Activated T-helper 9 cell treated with anti-CD3 and anti-CD28 coated beads, Interleukin-2, amount 50 U/mL, for 16 hours (primary cell): ENCODE measurements around the gene ERG.

Experiments used
- DNase-seq: peaks from one replicate; pipeline ENCODE4 v3.0.0-alpha.2; 2020; ENCODE audit warnings: low read depth

Gene ERG

DNA sequence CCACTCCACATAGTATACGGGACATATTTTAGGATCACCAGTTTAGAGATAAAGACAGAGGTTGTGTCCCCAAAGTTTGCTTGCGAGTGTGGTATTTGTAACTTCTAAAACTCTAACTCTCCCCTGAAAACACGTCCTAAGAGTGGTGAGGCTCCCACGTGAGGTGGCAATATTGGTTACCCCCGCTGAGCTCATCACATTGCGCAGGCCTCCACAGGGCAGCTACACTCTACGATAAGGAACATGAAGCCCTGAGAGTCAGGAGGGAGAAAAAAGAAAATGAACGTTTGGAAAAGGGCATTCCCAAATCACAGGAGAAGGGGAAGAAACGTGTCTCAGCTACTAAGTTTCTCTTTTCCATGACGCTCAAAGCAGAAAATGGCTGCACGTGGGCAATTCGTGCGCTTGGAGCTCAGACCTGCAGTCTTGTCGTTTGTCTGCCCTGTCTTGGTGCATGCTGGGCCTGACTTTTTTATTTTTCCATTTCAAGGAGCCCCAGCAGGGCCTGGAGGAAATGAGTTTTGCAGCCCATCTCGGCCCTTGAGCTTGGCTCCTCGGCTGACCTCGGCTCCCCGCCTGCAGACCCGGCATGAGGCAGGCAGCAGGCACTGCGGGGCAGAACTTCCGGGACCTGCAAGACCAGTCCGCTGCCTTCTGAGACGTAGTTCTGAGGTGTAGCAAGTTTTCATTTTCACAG, 25.7 kb downstream of the ERG start:
- no peak for DNase-seq

DNA sequence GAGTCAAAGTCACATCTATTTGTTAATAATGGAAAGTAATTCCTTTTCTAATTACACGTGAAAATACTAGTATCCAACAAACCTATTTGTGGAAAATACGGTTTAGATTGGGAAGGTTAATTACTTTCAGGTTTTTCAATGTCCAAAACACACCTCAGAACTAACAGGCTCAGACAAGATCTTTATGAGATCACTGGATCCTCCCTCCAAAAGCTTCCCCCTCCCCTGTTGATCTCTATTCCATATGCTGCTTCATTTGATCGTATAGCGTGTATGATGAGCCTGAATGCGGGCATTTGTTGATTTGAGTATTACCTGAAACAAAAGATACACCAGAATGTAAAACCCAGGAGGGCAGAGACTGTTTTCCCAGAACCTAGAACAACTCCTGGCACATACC, 26.5 kb downstream of the ERG start:
- DNase-seq: no peak

DNA sequence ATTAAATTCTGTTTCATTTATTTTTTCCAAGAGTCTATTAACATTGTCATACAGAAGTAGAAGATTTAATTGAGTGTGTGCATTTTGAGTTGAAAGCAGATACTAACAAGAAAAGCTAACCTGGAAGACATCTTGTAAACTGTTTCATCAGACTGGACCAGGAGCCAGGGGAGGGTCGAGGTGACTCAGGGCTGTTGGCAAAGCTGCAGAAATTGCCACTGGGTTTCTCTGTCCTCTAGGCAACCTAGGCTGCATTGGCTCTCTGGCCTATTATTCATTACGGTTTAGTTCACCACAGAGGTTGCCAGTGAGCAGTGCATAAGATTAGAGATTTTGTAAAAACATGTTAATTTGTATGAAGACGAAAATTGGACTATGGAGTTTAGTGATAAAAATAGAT, 27.5 kb downstream of the ERG start:
- DNase-seq: no peak

- no peak for DNase-seq
Observed at GRCh38 chr21:38469642-38470041, 28.6 kb downstream of the ERG start.

DNA sequence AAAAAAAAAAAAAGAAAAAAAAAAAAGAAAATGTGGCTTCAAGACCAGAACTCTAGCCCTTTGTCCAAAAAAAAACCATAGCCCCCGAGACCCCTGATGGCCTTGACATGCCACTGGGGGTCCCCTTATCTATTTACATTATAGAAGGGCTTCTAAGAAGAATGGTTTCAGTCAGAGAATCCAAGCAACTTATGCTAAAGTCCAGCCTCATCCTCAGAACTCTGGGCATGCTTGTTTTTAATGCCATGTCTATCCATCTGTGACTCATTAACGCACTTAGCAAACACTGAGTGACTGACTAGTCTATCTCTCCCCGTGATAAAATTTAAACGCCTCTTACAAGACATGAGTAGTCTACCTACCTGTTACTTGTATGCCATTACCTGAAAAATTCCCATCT, 29.3 kb downstream of the ERG start:
- DNase-seq: no peak

DNA sequence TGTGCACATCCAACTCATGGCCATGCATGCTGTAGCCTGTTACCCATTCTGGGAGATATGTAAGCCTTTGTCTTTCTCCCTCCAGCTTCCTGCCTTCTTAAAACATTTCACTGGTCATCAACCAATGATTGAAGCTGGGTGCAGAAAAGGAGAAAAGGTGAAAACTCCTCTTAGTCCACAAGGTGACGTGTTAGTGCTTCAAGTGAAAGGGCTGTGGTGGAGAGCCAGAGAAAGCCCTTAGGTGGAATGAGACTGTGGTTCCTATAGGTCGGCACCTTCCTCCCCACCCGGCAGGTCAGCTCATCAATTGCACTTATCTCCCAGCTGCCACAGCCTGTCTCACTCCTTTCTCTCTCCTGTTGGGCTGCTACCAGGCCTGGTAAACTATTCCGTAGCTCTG, 30.4 kb downstream of the ERG start:
- DNase-seq: no peak

DNA sequence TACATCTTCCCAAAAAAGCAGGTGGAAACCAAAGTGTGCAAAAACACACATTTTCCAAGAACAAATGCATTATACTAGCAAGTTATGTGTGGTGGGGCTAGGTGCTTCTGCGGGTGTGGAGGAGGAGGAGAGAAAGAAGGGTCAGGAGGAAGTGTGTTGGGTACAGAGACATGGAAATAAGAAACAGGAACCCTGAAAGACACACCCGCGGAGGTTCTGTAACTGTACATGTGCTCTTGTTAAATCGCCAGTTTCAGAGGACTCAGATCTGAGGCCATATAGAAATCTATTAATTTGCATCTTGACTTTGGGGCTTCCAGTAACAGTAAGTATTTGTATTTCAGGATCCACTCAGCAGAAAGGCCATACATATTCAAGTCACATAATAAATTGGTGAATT, 30.9 kb downstream of the ERG start:
- no peak for DNase-seq

DNA sequence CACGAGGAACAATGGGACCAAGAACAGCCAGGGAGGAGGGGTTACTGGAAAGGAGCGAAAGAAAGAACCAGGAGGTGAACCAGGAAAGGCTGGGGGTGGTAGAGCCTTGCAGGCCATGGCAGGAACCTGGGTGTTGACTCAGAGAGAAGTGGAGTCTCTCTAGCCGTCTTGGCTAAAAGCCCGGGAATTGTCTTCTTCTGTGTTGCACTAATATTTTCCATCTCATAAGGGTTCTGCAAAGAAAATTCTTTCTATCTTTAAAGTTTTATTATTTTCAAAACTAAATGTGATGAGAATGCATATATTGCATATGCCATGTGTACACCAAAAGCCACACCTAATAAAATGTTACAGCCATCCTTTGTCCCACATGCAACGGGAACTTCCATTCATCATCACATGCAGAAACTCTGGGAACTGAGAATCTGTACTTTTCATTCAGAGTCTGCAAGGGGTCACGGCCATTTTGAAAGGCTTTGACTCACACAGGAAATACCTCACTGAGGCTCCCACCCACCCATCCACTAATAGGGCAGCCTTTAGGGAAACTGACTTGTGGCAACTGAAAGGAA, 38.0 kb downstream of the ERG start:
- no peak for DNase-seq

- DNase-seq: no peak
Observed at GRCh38 chr21:38459490-38459889, 38.8 kb downstream of the ERG start.

DNA sequence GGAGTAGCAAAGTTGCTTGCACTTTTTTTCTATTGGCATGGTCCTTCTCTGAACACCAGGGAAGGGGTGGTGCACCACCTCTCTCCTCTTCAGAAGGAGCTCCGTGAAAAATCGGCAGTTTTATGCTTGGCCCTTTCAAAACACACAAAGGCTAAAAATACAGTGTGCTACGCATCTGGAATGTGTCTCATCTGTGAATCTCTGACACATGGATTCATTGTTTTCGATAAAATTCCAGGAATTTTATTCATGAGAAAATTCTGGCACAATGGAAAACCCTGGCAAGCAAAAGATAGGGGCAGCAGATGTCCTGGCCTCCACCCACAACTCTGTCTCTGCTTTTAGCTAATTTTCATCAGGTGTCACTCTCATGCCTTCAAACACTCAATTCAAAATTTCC, 42.9 kb downstream of the ERG start:
- no peak for DNase-seq

DNA sequence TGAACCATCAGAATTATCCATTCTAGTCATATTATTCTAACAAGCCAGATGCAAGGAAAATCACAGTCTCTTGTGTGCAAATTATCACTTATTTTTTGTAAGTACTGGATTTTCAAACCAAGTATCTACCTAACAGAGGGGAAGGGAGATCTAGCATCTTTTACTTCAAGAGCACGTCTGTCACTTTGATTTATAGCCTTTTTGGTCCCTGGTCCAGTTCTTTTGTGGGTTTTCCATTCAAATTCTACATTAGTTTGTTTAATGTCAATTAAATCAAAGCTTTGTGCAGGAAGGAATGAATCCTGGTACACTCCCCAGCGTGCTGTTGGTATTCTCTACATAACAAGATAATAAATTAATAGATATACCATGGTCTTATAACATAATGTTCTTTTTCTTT, 43.6 kb downstream of the ERG start:
- DNase-seq: no peak

- DNase-seq: no peak
Observed at GRCh38 chr21:38454161-38454560, 44.1 kb downstream of the ERG start.

DNA sequence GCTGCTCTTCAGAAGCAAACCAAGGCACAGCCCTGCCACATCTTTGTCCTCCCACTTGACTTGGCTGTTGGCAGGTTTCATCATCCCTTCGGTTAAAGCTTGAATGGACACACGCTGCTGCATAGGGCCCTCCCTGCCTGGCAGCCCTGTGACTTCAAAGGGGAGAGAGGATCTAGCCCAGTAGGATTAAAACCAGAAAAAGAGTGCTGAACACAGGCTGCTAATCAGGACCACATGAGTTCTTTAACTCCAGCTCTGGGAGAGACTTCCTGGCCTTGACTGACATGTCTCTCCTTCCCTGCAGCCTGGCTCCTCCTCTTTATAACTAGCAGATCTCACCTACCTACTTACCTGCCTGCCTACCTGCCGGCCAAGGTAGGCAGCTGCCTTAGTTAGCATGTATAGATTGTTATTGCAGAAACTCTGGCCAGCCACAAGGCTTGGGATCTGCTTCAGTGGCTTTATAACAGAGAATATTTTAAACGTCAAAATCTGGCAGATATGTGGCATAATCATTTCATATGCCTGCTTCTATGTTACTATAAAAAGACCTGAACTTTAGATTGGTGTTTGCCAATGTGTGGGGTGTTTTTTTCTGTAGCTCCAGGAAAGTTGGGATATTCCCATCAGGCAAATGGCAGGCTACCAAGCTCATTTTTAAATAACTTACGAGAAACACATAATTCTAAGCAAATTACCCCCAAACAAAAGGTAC, 49.4 kb downstream of the ERG start:
- DNase-seq: no peak

- DNase-seq: no peak
Observed at GRCh38 chr21:38447611-38448010, 50.7 kb downstream of the ERG start.

- DNase-seq: no peak
Observed at GRCh38 chr21:38444691-38445090, 53.6 kb downstream of the ERG start.

- no peak for DNase-seq
Observed at GRCh38 chr21:38443110-38443509, 55.2 kb downstream of the ERG start.

DNA sequence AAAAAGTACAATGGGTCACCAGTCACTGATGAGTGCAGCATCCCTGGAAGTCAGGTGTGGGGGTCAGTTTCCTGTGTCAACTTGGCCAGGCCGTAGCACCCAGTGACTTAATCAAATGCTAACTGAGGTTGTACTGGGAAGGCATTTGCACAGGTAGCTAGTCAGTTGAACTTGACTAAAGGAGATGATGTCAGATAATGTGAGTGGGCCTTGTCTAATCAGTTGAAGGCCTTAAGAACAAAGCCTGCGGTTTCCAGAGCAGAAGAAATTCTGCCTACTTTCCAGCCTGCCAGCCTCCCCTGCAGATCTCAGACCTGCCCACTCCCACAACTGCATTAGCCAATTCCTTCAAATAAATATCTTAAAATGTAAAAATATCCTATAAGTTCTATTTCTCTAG, 57.1 kb downstream of the ERG start:
- no peak for DNase-seq

- no peak for DNase-seq
Observed at GRCh38 chr21:38440746-38441145, 57.5 kb downstream of the ERG start.

DNA sequence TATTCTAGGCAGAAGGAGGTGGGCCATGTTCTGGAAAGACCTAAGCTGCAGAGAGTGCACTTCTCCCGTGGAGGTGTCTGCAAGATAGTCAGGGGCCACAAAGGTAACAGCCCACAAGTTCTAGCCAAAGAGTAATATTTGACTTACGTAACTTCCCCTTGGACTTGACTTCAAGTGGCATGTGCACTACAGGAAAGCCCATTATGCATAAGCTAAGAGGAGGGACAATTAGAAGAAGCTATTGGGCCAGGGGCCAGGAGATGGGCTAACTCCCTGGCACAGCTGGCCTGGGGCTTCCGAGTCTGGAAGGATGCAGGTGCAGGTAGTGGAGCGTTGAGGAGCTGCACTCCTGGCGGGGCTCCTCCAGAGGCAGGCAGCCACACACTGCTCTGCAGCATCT, 58.3 kb downstream of the ERG start:
- no peak for DNase-seq

DNA sequence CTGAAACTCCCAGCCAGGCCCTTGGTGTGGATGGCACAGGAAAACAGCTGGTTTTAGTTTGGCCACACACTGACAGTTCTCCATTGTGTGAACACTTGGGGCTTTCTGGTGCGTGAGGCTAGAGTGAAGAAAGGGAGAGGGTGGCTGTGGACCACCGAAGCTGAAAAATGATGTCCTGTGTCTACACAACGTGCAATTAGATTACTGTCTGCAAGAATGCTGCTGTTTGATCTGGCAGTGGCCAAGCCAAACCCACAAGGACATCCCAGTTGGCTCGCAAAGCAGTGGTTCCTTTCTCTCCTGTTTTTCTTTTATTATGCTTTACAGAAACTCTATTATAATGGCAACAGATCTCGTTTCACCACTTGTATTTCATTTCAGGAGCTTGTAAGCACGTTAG, 58.9 kb downstream of the ERG start:
- no peak for DNase-seq

DNA sequence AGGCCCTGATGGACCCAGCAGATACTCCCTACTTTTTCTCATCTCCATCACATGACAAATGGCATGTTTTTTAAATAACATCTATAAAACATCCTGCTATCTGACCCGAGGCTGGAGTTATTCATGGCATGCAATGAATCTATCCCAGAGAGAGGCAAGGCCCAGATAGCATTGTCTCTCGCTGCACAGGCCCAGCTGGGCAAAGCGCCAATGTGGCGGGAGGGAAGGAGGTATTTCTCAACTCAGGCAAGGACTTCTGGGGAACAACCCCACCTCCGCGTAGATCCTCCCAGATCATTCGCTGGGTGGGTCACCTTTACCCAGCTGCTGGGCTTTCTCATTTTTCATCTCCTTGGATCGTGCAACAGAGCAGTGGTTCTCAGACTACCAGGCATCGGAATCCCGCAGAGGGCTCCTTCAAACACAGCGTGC, 59.8 kb downstream of the ERG start:
- no peak for DNase-seq

GRCh38 chr21:38436341-38436740, 61.9 kb downstream of the ERG start:
- DNase-seq: no peak

DNA sequence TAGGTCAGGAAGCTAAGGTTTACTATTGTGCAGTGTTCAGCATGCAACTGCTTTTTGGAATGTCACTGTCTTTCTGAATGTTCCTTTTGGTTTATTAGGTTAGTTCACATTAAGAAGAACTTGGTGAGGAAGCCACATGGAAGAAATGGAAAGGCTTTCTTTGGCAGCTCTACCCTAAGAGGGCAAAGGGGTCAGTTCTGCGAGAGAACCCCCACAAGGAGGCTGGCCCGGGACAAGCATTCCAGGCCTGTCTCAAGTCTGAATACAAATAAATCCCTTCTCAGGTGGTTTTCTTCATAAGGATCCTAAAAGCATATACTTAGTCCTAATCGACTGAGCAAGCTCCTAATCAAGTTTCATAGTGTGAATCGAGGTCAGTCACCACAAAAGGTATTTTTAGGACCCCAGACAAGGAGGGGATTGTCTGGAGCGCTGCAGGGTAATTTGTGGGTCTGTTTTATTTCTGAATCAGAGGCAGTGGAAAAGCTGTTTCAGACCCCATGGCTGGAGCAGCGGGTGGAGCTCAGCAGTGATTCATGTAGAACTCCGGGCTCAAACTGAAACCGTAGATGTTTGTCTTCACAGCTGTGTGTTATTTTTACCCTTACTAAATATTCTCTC, 63.3 kb downstream of the ERG start:
- DNase-seq: no peak
